HEK293 (cell line): ENCODE data around the gene ACTN4.

Source experiments
- CTCF ChIA-PET: fragments of 350-600 bp; formaldehyde crosslinking; extraction: SDS; loops from one replicate; lab custom pipeline; 2021; ENCODE audit warnings: antibody characterized with exemption; lab: Yijun Ruan, JAX
- POLR2A ChIA-PET: fragments of 300-600 bp; formaldehyde crosslinking; extraction: SDS; loops from one replicate; lab custom pipeline; 2020; ENCODE audit warnings: antibody characterized with exemption, inconsistent platforms; lab: Yijun Ruan, JAX
- H3K27ac ChIP-seq: fragments of 200-500 bp; sonication (Bioruptor generic); 2 replicates; pipeline ENCODE4 v1.5.1; 2014; ENCODE audit warnings: low read depth, low read length, control low read depth, inconsistent platforms; ENCODE audit errors: extremely low read depth
- H3K36me3 ChIP-seq, 2 experiments: fragments of 200-500 bp in 1 of 2; sonication (Bioruptor generic) in 1 of 2; 1 replicate in 1 of 2; 2 replicates in 1 of 2; pipeline ENCODE4 v1.5.1; 2014 to 2017; ENCODE audit warnings: inconsistent platforms in 2 of 2, low read length in 2 of 2; ENCODE audit not compliant: control insufficient read depth in 2 of 2, insufficient read depth in 1 of 2
- H3K4me1 ChIP-seq: fragments of 200-500 bp; sonication (Bioruptor generic); 2 replicates; pipeline ENCODE4 v1.5.1; 2014; ENCODE audit warnings: mild to moderate bottlenecking, low read length, inconsistent platforms; ENCODE audit not compliant: control insufficient read depth, insufficient read depth
- H3K4me3 ChIP-seq: 2 replicates; pipeline ENCODE4 v1.5.1; 2011; ENCODE audit warnings: low read depth, mild to moderate bottlenecking, control low read depth, low read length, moderate library complexity
- H3K9me3 ChIP-seq: fragments of 200-500 bp; sonication (Bioruptor generic); 2 replicates; pipeline ENCODE4 v1.5.1; 2014; ENCODE audit warnings: low read depth, low read length, inconsistent platforms; ENCODE audit not compliant: control insufficient read depth, insufficient read depth
- BCL11A ChIP-seq: fragments of 450-650 bp; formaldehyde crosslinking; IDR thresholded peaks from 2 replicates; pipeline ENCODE4 v1.5.1; 2016; ENCODE audit warnings: low read depth, missing biosample characterization, missing genetic modification characterization
- GLIS2 ChIP-seq: fragments of 450-650 bp; formaldehyde crosslinking; IDR thresholded peaks from 2 replicates; pipeline ENCODE4 v1.5.1; 2016; ENCODE audit warnings: missing biosample characterization, missing genetic modification characterization
- KLF16 ChIP-seq: fragments of 450-650 bp; formaldehyde crosslinking; IDR thresholded peaks from 2 replicates; pipeline ENCODE4 v1.5.1; 2017; ENCODE audit warnings: missing biosample characterization, missing genetic modification characterization
- KLF7 ChIP-seq: fragments of 450-650 bp; formaldehyde crosslinking; IDR thresholded peaks from 2 replicates; pipeline ENCODE4 v1.5.1; 2016; ENCODE audit warnings: missing biosample characterization, missing genetic modification characterization, borderline replicate concordance
- KLF8 ChIP-seq: fragments of 450-650 bp; formaldehyde crosslinking; IDR thresholded peaks from 2 replicates; pipeline ENCODE4 v1.5.1; 2016; ENCODE audit warnings: missing biosample characterization, missing genetic modification characterization
- OSR2 ChIP-seq: fragments of 450-650 bp; formaldehyde crosslinking; IDR thresholded peaks from 2 replicates; pipeline ENCODE4 v1.5.1; 2016; ENCODE audit warnings: missing biosample characterization, missing genetic modification characterization
- WT1 ChIP-seq: fragments of 450-650 bp; formaldehyde crosslinking; IDR thresholded peaks from 2 replicates; pipeline ENCODE4 v1.5.1; 2016; ENCODE audit warnings: missing biosample characterization, missing genetic modification characterization
- ZBTB1 ChIP-seq: fragments of 450-650 bp; formaldehyde crosslinking; IDR thresholded peaks from 2 replicates; pipeline ENCODE4 v1.5.1; 2016; ENCODE audit warnings: missing biosample characterization, missing genetic modification characterization
- ZBTB17 ChIP-seq: fragments of 450-650 bp; formaldehyde crosslinking; IDR thresholded peaks from 2 replicates; pipeline ENCODE4 v1.5.1; 2016; ENCODE audit warnings: missing biosample characterization, missing genetic modification characterization
- ZBTB48 ChIP-seq: fragments of 450-650 bp; formaldehyde crosslinking; IDR thresholded peaks from 2 replicates; pipeline ENCODE4 v1.5.1; 2016; ENCODE audit warnings: missing biosample characterization, missing genetic modification characterization
- ZFHX2 ChIP-seq: fragments of 450-650 bp; formaldehyde crosslinking; conservative IDR thresholded peaks from 2 replicates; pipeline ENCODE4 v1.5.1; 2016; ENCODE audit warnings: missing biosample characterization, missing genetic modification characterization
- ZNF133 ChIP-seq: fragments of 450-650 bp; formaldehyde crosslinking; IDR thresholded peaks from 2 replicates; pipeline ENCODE4 v1.5.1; 2016; ENCODE audit warnings: missing biosample characterization, missing genetic modification characterization
- ZNF146 ChIP-seq: fragments of 450-650 bp; formaldehyde crosslinking; IDR thresholded peaks from 2 replicates; pipeline ENCODE4 v1.5.1; 2016; ENCODE audit warnings: missing biosample characterization, missing genetic modification characterization
- ZNF266 ChIP-seq: fragments of 450-650 bp; formaldehyde crosslinking; IDR thresholded peaks from 2 replicates; pipeline ENCODE4 v1.5.1; 2016; ENCODE audit warnings: missing biosample characterization, missing genetic modification characterization, low read depth
- ZNF354C ChIP-seq: fragments of 450-650 bp; formaldehyde crosslinking; IDR thresholded peaks from 2 replicates; pipeline ENCODE4 v1.5.1; 2016; ENCODE audit warnings: missing biosample characterization, missing genetic modification characterization, low read depth, borderline replicate concordance
- ZNF391 ChIP-seq: fragments of 450-650 bp; formaldehyde crosslinking; IDR thresholded peaks from 2 replicates; pipeline ENCODE4 v1.5.1; 2016; ENCODE audit warnings: low read depth, missing biosample characterization, missing genetic modification characterization, borderline replicate concordance
- ZNF394 ChIP-seq: fragments of 450-650 bp; formaldehyde crosslinking; IDR thresholded peaks from 2 replicates; pipeline ENCODE4 v1.5.1; 2016; ENCODE audit warnings: missing biosample characterization, missing genetic modification characterization, mild to moderate bottlenecking, moderate library complexity, borderline replicate concordance
- ZNF433 ChIP-seq: fragments of 450-650 bp; formaldehyde crosslinking; IDR thresholded peaks from 2 replicates; pipeline ENCODE4 v1.5.1; 2016; ENCODE audit warnings: missing biosample characterization, missing genetic modification characterization, low read depth
- ZNF529 ChIP-seq: fragments of 450-650 bp; formaldehyde crosslinking; IDR thresholded peaks from 2 replicates; pipeline ENCODE4 v1.5.1; 2017; ENCODE audit warnings: missing genetic modification characterization, missing biosample characterization; ENCODE audit not compliant: insufficient replicate concordance
- ZNF600 ChIP-seq: fragments of 450-650 bp; formaldehyde crosslinking; IDR thresholded peaks from 2 replicates; pipeline ENCODE4 v1.5.1; 2016; ENCODE audit warnings: missing biosample characterization, missing genetic modification characterization
- ZNF610 ChIP-seq: fragments of 450-650 bp; formaldehyde crosslinking; IDR thresholded peaks from 2 replicates; pipeline ENCODE4 v1.5.1; 2016; ENCODE audit warnings: missing biosample characterization, missing genetic modification characterization, borderline replicate concordance
- ZNF621 ChIP-seq: fragments of 450-650 bp; formaldehyde crosslinking; IDR thresholded peaks from 2 replicates; pipeline ENCODE4 v1.5.1; 2017; ENCODE audit warnings: missing biosample characterization, missing genetic modification characterization
- ZNF629 ChIP-seq: fragments of 450-650 bp; formaldehyde crosslinking; IDR thresholded peaks from 2 replicates; pipeline ENCODE4 v1.5.1; 2017; ENCODE audit warnings: missing biosample characterization, missing genetic modification characterization
- ZNF658 ChIP-seq: fragments of 450-650 bp; formaldehyde crosslinking; IDR thresholded peaks from 2 replicates; pipeline ENCODE4; 2016; ENCODE audit warnings: missing biosample characterization, missing genetic modification characterization
- ZNF843 ChIP-seq: fragments of 450-650 bp; formaldehyde crosslinking; IDR thresholded peaks from 2 replicates; pipeline ENCODE4 v1.5.1; 2016; ENCODE audit warnings: missing biosample characterization, missing genetic modification characterization
- ZSCAN16 ChIP-seq: fragments of 450-650 bp; formaldehyde crosslinking; IDR thresholded peaks from 2 replicates; pipeline ENCODE4 v1.5.1; 2016; ENCODE audit warnings: missing biosample characterization, missing genetic modification characterization
- TF ChIP-seq, protein P1 (sequence below): fragments of 450-650 bp; formaldehyde crosslinking; IDR thresholded peaks from 2 replicates; pipeline ENCODE4 v1.5.1; 2016; ENCODE audit warnings: missing biosample characterization, missing genetic modification characterization
- TF ChIP-seq, protein P2 (sequence below): fragments of 450-650 bp; formaldehyde crosslinking; IDR thresholded peaks from 2 replicates; pipeline ENCODE4 v1.5.1; 2016; ENCODE audit warnings: missing biosample characterization, missing genetic modification characterization
- TF ChIP-seq, protein P3 (sequence below): fragments of 450-650 bp; formaldehyde crosslinking; IDR thresholded peaks from 2 replicates; pipeline ENCODE4; 2016; ENCODE audit warnings: missing biosample characterization, missing genetic modification characterization
- TF ChIP-seq, protein P4 (sequence below): fragments of 450-650 bp; formaldehyde crosslinking; IDR thresholded peaks from 2 replicates; pipeline ENCODE4 v1.5.1; 2017; ENCODE audit warnings: missing biosample characterization, missing genetic modification characterization
- TF ChIP-seq, protein P5 (sequence below): fragments of 450-650 bp; formaldehyde crosslinking; IDR thresholded peaks from 2 replicates; pipeline ENCODE4 v1.5.1; 2016; ENCODE audit warnings: missing biosample characterization, missing genetic modification characterization

Gene ACTN4

DNA sequence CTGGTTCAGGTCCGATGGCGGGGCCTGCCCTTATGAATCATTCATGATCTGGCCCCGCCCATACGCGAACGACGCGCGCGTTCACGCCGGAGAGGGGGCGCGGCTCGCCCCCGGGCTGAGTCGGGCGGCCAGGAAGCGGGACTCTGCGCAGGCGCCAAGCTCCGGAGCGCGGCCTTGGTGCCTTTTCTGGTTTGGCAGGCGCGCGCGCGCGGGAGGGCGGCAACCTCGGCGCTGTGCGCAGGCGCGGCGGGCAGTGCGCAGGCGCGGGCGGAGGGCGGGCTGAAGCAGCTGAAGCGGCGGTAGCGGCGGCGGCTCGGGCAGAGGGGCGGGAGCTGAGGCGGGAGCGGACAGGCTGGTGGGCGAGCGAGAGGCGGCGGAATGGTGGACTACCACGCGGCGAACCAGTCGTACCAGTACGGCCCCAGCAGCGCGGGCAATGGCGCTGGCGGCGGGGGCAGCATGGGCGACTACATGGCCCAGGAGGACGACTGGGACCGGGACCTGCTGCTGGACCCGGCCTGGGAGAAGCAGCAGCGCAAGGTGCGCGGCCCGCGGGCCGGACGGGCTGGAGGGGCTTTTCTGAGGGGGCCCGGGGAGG lies at the start of gene ACTN4:
ACTN4 (plus strand) TSS at position 282 of the 598 bp plus-strand sequence; CDS start at position 379, 97 bp downstream.
- H3K9me3 ChIP-seq = peaks cover 2% of the 10 kb centered on the region; the same call in 1 of the 2 replicates
- H3K4me3 ChIP-seq = peak within 1 kb of the TSS; percentile 84
- peaks cover 0 to 5% of the 10 kb centered on the region in 2 experiments; a peak in 1 of 3 replicates for H3K36me3 ChIP-seq
- ChIA-PET POLR2A (interaction anchor here (0.5 to 6.3 kb wide), 50 partner anchors 9 to 788 kb away, joined by 3 to 122 read pairs (median 6); partner anchors contain the start of genes ECH1, EIF3K, FAM98C and GGN), CTCF (interaction anchor here (0.7 to 8.2 kb wide), 17 partner anchors 9 to 748 kb away, joined by 3 to 85 read pairs (median 4); partner anchors contain the start of genes FAM98C, MRPS12 and SARS2)
- peak within 1 kb of the TSS; percentile 96 for H3K27ac ChIP-seq
- H3K4me1 ChIP-seq = peaks cover 37% of the 10 kb centered on the region
- TF ChIP-seq ZNF610 (tag by site-specific recombination) = peak; percentile 68; the same call in 1 of the 2 replicates
- TF ChIP-seq WT1 (tag by site-specific recombination) = peak; percentile 62
- TF ChIP-seq, protein P1, sequence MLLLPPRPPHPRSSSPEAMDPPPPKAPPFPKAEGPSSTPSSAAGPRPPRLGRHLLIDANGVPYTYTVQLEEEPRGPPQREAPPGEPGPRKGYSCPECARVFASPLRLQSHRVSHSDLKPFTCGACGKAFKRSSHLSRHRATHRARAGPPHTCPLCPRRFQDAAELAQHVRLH = peak; percentile 67; the same call in 1 of the 2 replicates
- no peak for TF ChIP-seq ZNF621 (tag by site-specific recombination)
- TF ChIP-seq KLF16 (tag by site-specific recombination) = peak; percentile 98
- TF ChIP-seq ZBTB17 (tag by site-specific recombination) = no peak
- TF ChIP-seq, protein P2, sequence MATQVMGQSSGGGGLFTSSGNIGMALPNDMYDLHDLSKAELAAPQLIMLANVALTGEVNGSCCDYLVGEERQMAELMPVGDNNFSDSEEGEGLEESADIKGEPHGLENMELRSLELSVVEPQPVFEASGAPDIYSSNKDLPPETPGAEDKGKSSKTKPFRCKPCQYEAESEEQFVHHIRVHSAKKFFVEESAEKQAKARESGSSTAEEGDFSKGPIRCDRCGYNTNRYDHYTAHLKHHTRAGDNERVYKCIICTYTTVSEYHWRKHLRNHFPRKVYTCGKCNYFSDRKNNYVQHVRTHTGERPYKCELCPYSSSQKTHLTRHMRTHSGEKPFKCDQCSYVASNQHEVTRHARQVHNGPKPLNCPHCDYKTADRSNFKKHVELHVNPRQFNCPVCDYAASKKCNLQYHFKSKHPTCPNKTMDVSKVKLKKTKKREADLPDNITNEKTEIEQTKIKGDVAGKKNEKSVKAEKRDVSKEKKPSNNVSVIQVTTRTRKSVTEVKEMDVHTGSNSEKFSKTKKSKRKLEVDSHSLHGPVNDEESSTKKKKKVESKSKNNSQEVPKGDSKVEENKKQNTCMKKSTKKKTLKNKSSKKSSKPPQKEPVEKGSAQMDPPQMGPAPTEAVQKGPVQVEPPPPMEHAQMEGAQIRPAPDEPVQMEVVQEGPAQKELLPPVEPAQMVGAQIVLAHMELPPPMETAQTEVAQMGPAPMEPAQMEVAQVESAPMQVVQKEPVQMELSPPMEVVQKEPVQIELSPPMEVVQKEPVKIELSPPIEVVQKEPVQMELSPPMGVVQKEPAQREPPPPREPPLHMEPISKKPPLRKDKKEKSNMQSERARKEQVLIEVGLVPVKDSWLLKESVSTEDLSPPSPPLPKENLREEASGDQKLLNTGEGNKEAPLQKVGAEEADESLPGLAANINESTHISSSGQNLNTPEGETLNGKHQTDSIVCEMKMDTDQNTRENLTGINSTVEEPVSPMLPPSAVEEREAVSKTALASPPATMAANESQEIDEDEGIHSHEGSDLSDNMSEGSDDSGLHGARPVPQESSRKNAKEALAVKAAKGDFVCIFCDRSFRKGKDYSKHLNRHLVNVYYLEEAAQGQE (tag by site-specific recombination) = peak; percentile 56; the same call in 1 of the 2 replicates
- peak; percentile 24; the same call in 1 of the 2 replicates for TF ChIP-seq ZNF146
- TF ChIP-seq ZNF843 (tag by site-specific recombination) = peak; percentile 81
- TF ChIP-seq ZBTB1 (tag by site-specific recombination) = peak; percentile 69; the same call in 1 of the 2 replicates
- peak; percentile 95 for TF ChIP-seq ZNF391 (tag by site-specific recombination)
- peak; percentile 4; the same call in 1 of the 2 replicates for TF ChIP-seq ZNF266 (tag by site-specific recombination)
- TF ChIP-seq ZNF529 (tag by site-specific recombination) = no peak
- TF ChIP-seq, protein P3, sequence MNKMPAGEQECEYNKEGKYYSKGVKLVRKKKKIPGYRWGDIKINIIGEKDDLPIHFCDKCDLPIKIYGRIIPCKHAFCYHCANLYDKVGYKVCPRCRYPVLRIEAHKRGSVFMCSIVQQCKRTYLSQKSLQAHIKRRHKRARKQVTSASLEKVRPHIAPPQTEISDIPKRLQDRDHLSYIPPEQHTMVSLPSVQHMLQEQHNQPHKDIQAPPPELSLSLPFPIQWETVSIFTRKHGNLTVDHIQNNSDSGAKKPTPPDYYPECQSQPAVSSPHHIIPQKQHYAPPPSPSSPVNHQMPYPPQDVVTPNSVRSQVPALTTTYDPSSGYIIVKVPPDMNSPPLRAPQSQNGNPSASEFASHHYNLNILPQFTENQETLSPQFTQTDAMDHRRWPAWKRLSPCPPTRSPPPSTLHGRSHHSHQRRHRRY (tag by site-specific recombination) = peak; percentile 81; the same call in 1 of the 2 replicates
- TF ChIP-seq, protein P4, sequence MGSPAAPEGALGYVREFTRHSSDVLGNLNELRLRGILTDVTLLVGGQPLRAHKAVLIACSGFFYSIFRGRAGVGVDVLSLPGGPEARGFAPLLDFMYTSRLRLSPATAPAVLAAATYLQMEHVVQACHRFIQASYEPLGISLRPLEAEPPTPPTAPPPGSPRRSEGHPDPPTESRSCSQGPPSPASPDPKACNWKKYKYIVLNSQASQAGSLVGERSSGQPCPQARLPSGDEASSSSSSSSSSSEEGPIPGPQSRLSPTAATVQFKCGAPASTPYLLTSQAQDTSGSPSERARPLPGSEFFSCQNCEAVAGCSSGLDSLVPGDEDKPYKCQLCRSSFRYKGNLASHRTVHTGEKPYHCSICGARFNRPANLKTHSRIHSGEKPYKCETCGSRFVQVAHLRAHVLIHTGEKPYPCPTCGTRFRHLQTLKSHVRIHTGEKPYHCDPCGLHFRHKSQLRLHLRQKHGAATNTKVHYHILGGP (tag by site-specific recombination) = no peak
- TF ChIP-seq ZBTB48 (tag by site-specific recombination) = peak; percentile 58; the same call in 1 of the 2 replicates
- peak; percentile 99 for TF ChIP-seq ZFHX2 (tag by site-specific recombination)
- TF ChIP-seq OSR2 (tag by site-specific recombination) = peak; percentile 68
- no peak; the same call in 1 of the 2 replicates for TF ChIP-seq BCL11A (tag by site-specific recombination)
- peak; percentile 67 for TF ChIP-seq ZSCAN16 (tag by site-specific recombination)
- TF ChIP-seq ZNF629 (tag by site-specific recombination) = peak; percentile 67
- peak; percentile 96; the same call in 1 of the 2 replicates for TF ChIP-seq KLF8
- peak; percentile 80; the same call in 1 of the 2 replicates for TF ChIP-seq KLF7 (tag by site-specific recombination)
- peak; percentile 56; the same call in 1 of the 2 replicates for TF ChIP-seq GLIS2 (tag by site-specific recombination)
- TF ChIP-seq ZNF658 = 0 out of 2 replicates have a peak, but pooled peaks have one; percentile 55
- peak; percentile 86 for TF ChIP-seq ZNF394 (tag by site-specific recombination)
- no peak for TF ChIP-seq ZNF433 (tag by site-specific recombination)
- TF ChIP-seq, protein P5, sequence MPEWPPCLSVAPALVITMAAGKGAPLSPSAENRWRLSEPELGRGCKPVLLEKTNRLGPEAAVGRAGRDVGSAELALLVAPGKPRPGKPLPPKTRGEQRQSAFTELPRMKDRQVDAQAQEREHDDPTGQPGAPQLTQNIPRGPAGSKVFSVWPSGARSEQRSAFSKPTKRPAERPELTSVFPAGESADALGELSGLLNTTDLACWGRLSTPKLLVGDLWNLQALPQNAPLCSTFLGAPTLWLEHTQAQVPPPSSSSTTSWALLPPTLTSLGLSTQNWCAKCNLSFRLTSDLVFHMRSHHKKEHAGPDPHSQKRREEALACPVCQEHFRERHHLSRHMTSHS (tag by site-specific recombination) = 0 out of 2 replicates have a peak, but pooled peaks have one; percentile 12
- peak; percentile 31; the same call in 1 of the 2 replicates for TF ChIP-seq ZNF133 (tag by site-specific recombination)
- TF ChIP-seq ZNF600 (tag by site-specific recombination) = peak; percentile 52
- no peak for TF ChIP-seq ZNF354C (tag by site-specific recombination)
